NOMO-1 treated with dmso at 0.1 percent for 144 hours (cell line): ENCODE measurements around the gene CFAP46.
"Not testable (repeated sequence)": the region's sequence is repeated elsewhere in the genome, so short reads cannot be mapped to it uniquely, and the experiment has no call there.

Experiments
- DNase-seq: peaks from one replicate; lab custom pipeline; 2025; ENCODE audit not compliant: unreplicated experiment; lab: John Stamatoyannopoulos, UW

Gene CFAP46

GRCh38 chr10:132810141-132810806, 132.1 kb downstream of the CFAP46 start:
- DNase-seq, result no peak

GRCh38 chr10:132809232-132810140, 132.9 kb downstream of the CFAP46 start:
- no peak for DNase-seq

DNA sequence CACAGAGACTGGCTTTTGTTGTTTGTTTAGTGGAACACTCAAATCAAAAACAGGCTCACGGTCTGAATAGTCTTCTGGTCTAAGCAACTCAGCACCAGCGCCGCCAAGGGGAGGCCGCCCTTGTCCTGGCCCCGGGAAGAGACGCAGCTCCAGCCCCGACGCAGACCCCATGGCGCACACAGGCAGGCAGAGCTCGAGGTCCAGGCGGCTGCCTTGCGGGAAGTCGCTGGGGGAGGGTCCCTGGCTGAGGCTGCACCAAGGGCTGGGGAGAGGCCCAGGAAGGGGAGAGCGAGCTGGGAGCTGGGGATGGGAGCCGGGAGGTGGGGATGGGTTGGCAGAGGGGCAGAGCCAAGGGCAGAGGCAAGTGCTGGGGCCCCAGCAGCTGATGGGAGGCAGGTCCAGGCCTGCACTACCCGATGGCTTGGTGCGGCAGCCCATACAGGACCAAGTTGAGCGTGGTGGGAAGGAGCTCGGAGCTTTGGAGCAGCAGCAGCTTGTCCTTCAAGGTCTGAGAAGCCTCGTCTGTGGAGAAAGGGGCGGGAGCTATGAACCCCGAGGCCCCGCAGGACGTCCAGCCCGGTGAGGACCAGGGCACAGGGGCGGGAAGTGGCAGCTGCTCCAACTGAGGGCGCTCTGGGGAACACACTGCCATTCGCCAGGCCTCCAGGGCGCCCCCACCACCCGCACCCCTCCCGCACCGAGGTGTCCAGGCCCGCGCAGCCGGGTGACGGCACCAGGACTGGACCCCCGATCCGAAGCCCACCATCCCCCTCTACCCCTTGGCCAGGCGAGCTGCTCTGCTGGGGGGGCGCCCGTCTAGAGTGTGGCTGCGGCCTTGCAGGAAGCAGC, 133.8 kb downstream of the CFAP46 start:
- no peak for DNase-seq

- no peak for DNase-seq
These were observed 134.7 kb downstream of the CFAP46 start for GRCh38 chr10:132807621-132808049.

DNA sequence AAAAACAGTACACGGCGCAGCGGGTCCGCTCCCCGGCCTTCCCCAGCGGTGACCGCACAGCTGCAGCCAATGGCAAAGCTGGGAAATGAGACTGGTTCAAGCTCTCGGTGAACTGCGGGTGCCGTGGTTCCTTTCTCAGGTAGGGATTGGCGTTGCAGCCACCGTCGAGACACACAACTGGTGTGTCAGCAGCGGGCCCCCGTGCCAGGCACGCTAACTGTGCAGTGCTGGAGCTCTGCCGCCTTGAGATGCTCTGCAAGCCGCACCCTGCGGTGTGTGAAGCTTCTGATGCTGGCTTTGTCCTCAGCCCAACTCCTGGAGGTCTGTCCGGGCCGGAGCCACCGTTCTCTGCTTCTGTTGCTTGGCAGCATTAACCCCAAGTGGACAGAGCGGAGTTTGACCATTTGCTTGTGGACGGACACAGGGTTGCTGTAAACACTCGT, 135.8 kb downstream of the CFAP46 start:
- no peak for DNase-seq

DNA sequence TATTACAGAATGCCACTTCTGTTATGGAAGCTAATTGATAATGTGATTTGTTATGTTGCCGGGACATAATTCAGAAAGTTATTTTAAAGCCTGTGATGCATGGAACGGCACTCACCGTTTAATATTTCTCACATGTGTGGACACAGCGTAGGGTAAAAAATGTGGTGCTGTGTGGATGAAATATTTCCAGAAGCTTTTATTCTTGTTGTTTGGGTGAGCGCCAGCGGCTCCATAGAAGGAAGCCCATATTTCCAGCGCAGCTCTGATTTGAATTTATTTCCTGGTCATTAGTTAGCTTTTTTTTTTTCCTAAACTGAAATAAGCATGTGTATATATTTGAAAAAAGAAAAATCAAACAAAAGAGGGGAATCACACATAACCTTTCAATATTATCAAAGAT, 136.3 kb downstream of the CFAP46 start:
- no peak for DNase-seq

GRCh38 chr10:132805599-132805998, 136.8 kb downstream of the CFAP46 start:
- no peak for DNase-seq

DNA sequence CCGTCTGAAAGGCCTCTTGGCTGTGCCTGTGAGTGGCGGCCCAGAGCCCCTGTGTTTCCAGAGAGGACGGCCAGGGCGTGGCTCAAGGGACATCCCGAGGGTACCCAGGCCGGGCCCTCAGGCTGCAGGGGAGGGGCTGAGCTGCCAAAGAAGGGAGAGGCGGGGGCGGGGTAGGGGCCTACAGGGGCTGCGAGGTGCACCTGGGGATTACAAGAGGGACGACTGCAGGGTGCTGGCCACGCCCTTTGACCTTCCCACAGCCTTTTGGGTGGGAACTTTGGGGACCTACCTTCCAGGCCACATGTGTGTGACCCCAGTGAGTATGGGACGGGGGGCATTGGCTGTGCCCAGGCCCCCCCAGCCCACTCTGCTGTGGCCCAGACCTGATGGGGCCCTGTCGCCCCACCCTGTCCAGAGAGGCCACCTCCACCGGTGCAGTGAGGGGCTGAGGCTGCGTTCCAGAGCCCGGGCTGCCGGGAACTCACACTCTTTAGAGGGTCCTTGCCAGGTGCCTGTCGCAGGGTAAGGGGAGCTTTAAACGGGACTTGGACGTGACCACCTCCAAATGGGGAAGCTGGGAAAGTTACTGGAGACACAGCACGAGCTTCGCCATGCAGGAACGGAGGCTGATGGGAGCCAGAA, 137.5 kb downstream of the CFAP46 start:
- no peak for DNase-seq

DNA sequence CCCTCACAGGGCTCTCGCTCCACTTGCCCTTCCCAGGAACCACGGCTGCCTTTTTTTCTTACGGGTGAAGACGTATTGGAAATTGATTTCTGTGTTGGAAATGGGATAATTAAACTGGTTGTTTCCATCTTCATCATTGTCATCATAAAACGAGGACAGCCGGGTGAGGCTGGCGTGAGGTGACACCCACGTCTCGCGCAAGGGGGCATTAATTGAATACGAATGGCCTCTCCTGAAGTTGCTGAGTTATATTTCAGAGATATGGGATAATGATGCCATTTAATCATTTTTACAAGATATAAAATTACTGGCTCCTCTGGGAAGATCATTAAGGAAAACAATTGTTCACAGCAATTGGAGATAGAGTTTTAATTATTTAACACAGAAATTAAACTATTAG, 138.1 kb downstream of the CFAP46 start:
- no peak for DNase-seq

GRCh38 chr10:132803416-132804210, 138.8 kb downstream of the CFAP46 start:
- no peak for DNase-seq

DNA sequence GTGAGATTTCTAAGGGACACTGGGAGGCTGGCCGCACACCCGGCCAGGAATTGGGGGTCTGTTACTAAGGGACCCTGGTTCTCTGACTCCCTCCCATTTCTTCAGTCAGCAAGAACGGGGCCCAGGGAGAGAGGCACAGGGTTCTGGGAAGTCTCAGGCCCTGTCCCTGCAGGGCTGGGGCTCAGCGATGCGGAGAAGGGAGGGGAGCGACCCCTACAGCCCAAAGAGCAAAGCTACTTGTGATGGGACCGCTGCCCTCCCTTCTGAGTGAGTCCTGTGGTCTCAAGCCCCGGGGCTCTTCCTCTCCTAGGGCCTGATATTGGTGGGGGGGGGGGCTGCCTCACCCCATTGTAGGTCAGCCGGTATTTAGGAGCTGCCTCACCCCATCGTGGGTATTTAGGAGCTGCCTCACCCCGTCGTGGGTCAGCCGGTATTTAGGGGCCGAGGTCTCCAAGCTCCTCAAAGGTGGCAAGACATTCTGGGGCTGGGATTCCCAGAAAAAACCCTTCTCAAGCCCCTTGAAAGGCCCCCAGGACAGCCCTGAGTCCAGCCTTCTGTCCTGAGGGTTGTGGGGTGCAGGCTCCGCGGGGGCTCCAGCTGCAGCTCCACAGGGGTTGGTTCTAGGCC, 139.6 kb downstream of the CFAP46 start:
- no peak for DNase-seq

GRCh38 chr10:132802048-132802447, 140.3 kb downstream of the CFAP46 start:
- no peak for DNase-seq

DNA sequence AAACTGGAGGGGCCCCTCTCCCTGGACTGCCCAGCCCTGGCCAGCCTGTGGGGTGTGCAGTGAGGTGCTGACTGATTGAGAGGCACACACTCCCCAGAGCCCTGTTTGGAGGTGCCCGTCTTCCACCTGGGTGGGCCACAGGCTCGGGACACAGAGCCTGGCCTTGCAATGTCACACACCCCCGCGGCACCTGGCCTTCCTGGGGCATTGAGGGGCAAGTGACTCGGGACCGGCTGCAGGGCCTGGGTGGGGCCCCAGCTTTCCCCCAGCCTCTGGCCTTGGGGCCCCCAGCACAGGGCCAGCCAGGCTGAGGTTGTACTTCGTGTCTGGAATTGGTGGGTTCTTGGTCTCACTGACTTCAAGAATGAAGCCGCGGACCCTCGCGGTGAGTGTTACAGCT, 142.5 kb downstream of the CFAP46 start:
- no peak for DNase-seq

- no peak for DNase-seq
These were observed 143.5 kb downstream of the CFAP46 start for GRCh38 chr10:132798876-132799275.

DNA sequence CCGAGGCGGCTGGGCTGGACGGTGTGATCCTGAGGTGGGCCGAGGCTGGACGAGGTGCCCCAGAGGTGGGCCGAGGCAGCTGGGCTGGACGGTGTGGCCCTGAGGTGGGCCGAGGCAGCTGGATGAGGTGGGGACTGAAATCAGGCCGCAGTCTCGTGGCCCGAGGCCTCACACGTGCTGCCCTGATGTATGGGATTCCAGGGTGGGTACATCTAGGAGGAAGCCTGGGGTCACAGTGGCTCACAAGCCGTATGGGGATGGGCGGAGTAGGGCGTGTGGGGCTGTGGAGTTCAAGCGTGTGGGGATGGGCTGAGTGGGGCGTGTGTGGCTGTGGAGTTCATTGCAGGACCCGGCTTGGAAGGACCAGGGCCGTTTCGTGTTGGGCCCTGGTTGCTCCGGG, 144.0 kb downstream of the CFAP46 start:
- no peak for DNase-seq

GRCh38 chr10:132797986-132798385, 144.4 kb downstream of the CFAP46 start:
- DNase-seq, result not testable (repeated sequence)

DNA sequence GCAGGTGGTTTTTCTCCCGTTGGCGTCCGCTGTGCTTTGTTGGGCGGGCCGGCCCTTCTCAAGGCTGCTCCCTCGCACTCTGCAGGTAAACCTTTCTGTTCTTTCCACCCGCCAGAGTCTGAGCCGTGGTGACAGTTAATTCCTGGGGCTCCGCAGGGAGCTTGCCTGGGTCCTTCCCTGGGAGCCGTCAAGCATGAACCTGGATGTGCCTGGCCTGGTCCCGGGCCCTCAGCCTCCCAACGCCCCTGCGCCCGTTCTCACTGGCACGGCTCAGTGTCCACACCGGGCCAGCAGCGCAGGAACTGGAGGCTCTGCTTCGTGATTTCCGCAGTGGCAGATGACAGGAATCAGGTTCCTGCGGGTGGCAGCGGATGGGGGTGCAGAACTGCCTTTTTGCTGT, 145.5 kb downstream of the CFAP46 start:
- no peak for DNase-seq

- DNase-seq, result no peak
These were observed 148.2 kb downstream of the CFAP46 start for GRCh38 chr10:132793871-132794849.
